Calu3 (cell line): ENCODE measurements around the gene FAM20C. TPM values are rescaled to one million over a fixed set of nuclear protein-coding genes. Genes with fewer than 3 reads are reported as not detected.

Experiments used
- Bru-seq: library from RNA; stranded (reverse); fragments of 400-500 nt; gene quantifications from one replicate; lab custom pipeline; 2021; lab: Mats Ljungman, UMichigan
- BruChase-seq, 2 experiments: library from RNA; stranded (reverse); fragments of 400-500 nt; gene quantifications; one replicate each; lab custom pipeline; 2021; lab: Mats Ljungman, UMichigan
- BruUV-seq: library from RNA; stranded (reverse); fragments of 400-500 nt; replicated peaks from 2 replicates; lab custom pipeline; 2021; lab: Mats Ljungman, UMichigan
- CTCF ChIA-PET: fragments of 300-600 bp; sonication (Branson Sonifier 250); formaldehyde crosslinking; loops from one replicate; lab custom pipeline; 2022; ENCODE audit warnings: antibody characterized with exemption; lab: Charles Lee
- DNase-seq: peaks from one replicate; pipeline ENCODE4 v3.0.0; 2022
- H3K27ac Mint-ChIP-seq: one replicate; pipeline ENCODE4 v1.8.0; 2022; ENCODE audit warnings: mixed read lengths; ENCODE audit not compliant: unreplicated experiment
- H3K27me3 Mint-ChIP-seq: one replicate; pipeline ENCODE4 v1.8.0; 2022; ENCODE audit warnings: mixed read lengths; ENCODE audit not compliant: unreplicated experiment
- H3K36me3 Mint-ChIP-seq: one replicate; pipeline ENCODE4 v1.8.0; 2022; ENCODE audit warnings: mild to moderate bottlenecking, moderate library complexity, mixed read lengths; ENCODE audit not compliant: insufficient read depth, unreplicated experiment
- H3K4me1 Mint-ChIP-seq: one replicate; pipeline ENCODE4 v1.8.0; 2022; ENCODE audit warnings: mild to moderate bottlenecking, low read depth, mixed read lengths; ENCODE audit not compliant: unreplicated experiment
- H3K4me3 Mint-ChIP-seq: one replicate; pipeline ENCODE4 v1.8.0; 2022; ENCODE audit warnings: mild to moderate bottlenecking, low read depth, moderate library complexity, mixed read lengths; ENCODE audit not compliant: unreplicated experiment
- H3K9me3 Mint-ChIP-seq: one replicate; pipeline ENCODE4 v1.8.0; 2022; ENCODE audit warnings: low read depth, mixed read lengths; ENCODE audit not compliant: unreplicated experiment
- intact Hi-C: fragments of 100-400 bp; cut with micrococcal nuclease; formaldehyde crosslinking; loops from one replicate; pipeline ENCODE4 v1.10.0; 2022; ENCODE audit not compliant: unreplicated experiment
- long read RNA-seq: library from polyadenylated mRNA; stranded (forward); transcript quantifications from one replicate; pipeline ENCODE4 v2.0.0, GENCODE V29; 2022
- total RNA-seq: library from RNA; stranded (reverse); gene quantifications from 2 replicates; pipeline ENCODE4 v1.2.3, GENCODE V29; 2022
- TF ChIP-seq, protein P1 (sequence below): fragments of 200-600 bp; IDR thresholded peaks from one replicate; pipeline ENCODE4 v1.8.0; 2022; ENCODE audit warnings: antibody characterized with exemption; ENCODE audit not compliant: unreplicated experiment

Gene FAM20C
- total RNA-seq (4.9 and 9.1 TPM in 2 replicates), Bru-seq, nascent RNA (percentile 25 among the genes with signal in this experiment), BruChase-seq, experiment 1, labeled RNA remaining after a 6-hour chase (percentile 33 among the genes with signal in this experiment), BruChase-seq, experiment 2, labeled RNA remaining after a 2-hour chase (percentile 38 among the genes with signal in this experiment)
- long read RNA-seq, partial matches to known transcripts = 5 of 8 reads
- long read RNA-seq, other reads (novel, unspliced or antisense) = 0 of 8 reads

DNA sequence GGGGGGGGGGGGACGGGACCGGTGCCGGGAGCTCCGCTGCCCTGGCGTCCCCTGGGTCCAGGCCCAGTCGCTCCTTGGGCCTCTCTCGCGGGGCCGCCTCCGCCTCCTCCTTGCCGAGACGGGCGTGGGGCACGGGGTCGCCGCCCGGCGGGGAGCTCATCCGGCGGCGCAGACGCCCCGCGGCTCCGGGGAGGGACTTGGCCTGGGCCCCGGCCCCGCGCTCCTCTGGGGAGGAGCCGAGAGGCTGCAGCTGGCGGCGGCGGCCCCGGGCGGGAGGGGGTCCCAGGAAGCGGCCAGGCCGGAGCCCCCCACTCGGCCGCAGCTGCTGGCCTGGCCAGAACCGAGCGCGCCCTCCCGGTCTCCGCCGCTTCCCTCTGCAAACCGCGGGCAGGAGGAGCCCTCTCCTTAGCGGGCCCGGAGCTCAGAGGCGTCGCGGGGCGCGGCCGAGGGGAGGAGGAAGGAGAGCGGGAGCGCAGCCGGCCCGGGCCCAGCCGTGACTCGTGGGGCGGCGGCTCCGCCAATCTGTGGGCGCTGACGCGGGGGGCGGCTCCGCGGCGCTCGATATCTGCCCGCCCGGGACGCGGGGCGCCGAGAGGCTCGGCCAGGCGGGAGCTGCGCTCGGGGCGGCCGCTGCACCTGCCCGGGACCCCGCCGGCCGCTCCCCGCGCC lies at the start of gene FAM20C:
TSS of gene FAM20C (plus strand) at position 591 of the 669 bp plus-strand sequence. CDS start 629 bp downstream, outside the sequence.
- BruUV-seq = no TSS peak
- H3K4me1 Mint-ChIP-seq = peaks cover 8% of the 10 kb centered on the region
- intact Hi-C loops = no loop called here
- TF ChIP-seq, protein P1, sequence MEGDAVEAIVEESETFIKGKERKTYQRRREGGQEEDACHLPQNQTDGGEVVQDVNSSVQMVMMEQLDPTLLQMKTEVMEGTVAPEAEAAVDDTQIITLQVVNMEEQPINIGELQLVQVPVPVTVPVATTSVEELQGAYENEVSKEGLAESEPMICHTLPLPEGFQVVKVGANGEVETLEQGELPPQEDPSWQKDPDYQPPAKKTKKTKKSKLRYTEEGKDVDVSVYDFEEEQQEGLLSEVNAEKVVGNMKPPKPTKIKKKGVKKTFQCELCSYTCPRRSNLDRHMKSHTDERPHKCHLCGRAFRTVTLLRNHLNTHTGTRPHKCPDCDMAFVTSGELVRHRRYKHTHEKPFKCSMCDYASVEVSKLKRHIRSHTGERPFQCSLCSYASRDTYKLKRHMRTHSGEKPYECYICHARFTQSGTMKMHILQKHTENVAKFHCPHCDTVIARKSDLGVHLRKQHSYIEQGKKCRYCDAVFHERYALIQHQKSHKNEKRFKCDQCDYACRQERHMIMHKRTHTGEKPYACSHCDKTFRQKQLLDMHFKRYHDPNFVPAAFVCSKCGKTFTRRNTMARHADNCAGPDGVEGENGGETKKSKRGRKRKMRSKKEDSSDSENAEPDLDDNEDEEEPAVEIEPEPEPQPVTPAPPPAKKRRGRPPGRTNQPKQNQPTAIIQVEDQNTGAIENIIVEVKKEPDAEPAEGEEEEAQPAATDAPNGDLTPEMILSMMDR = no peak
- H3K9me3 Mint-ChIP-seq = no peaks in the 10 kb centered on the region
- peaks cover 85% of the 10 kb centered on the region for H3K27me3 Mint-ChIP-seq
- H3K27ac Mint-ChIP-seq = no peak within 1 kb of the TSS
- peak; percentile 69 for DNase-seq
- H3K4me3 Mint-ChIP-seq = peak within 1 kb of the TSS; percentile 63
- CTCF ChIA-PET = interaction anchor here (1.5 to 1.6 kb wide), 2 partner anchors 27 to 128 kb away, joined by 3 to 6 read pairs; no protein-coding TSS in a partner anchor
- peaks cover 11% of the 10 kb centered on the region for H3K36me3 Mint-ChIP-seq

DNA sequence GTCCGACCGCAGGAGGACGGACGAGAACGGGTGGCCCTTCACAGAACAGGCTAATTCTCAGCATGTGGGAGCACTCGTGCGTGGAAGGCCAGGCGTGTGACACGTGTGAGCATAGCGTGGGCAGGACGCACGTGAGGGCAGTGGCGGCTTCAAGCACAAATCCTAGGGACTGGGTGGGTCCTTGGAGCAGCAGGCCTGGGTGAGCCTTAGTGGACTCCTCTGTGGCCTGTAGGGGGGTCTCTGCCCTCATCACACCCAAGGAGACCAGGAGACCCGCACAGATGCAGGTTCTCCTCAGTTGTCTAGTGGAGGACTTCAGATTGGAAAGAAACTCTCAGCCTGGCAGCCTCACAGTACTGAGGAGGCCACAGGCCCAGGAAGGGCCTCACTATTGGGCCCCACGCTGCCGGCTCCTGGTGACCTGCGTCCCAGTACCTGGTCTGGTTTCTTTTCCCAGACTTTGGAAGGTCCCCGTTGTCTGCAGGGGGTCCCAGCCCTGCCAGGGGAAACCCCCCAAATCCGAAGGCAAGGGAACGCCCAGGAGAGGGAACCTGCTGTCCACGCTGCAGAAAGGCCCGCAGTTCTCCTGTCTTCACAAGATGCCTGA lies 49.1 kb upstream of the FAM20C start:
- H3K9me3 Mint-ChIP-seq = no peaks in the 10 kb centered on the region
- TF ChIP-seq, protein P1 = no peak
- BruUV-seq = no TSS peak
- DNase-seq = no peak
- no peak overlapping the region for H3K27ac Mint-ChIP-seq
- peaks cover 33% of the 10 kb centered on the region for H3K27me3 Mint-ChIP-seq
- CTCF ChIA-PET = no interaction called here
- intact Hi-C loops = no loop called here
- H3K36me3 Mint-ChIP-seq = no peaks in the 10 kb centered on the region
- H3K4me3 Mint-ChIP-seq = no peak overlapping the region
- no peaks in the 10 kb centered on the region for H3K4me1 Mint-ChIP-seq

DNA sequence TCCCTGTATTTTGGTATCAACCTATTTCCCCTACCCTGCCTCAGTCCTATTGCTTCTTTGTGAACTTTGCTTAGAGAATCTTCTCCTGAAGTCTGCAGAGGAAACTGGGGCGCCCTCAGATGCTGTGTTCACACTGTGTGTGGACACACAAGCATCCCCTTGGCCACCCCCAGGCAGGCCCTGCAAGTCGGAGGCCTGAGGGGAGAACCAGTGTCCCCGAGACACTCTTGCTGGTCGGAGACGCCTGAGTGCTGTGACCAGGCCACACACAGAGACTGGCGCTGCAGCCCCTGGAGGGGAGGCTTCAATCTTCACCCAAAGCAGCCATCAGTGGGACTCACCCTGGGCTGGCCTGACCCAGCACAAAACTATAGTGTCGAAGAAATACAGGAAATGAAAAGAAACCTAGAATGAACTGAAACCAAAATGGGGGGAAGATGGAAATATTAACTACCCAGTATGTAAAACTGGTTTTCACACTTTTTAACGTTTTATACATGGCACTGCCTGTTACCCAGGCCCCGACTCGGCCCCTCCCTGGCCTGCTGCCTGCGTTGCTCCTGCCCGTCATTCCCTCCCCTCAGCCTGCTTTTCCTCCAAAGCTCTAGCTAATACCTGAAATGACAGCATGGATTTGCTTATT lies 48.4 kb upstream of the FAM20C start:
- H3K27ac Mint-ChIP-seq = no peak overlapping the region
- CTCF ChIA-PET = no interaction called here
- H3K27me3 Mint-ChIP-seq = peaks cover 26% of the 10 kb centered on the region
- no peaks in the 10 kb centered on the region for H3K9me3 Mint-ChIP-seq
- intact Hi-C loops = no loop called here
- DNase-seq = no peak
- peaks cover 6% of the 10 kb centered on the region for H3K36me3 Mint-ChIP-seq
- no peaks in the 10 kb centered on the region for H3K4me1 Mint-ChIP-seq
- H3K4me3 Mint-ChIP-seq = no peak overlapping the region
- TF ChIP-seq, protein P1 = no peak
- BruUV-seq = no TSS peak

DNA sequence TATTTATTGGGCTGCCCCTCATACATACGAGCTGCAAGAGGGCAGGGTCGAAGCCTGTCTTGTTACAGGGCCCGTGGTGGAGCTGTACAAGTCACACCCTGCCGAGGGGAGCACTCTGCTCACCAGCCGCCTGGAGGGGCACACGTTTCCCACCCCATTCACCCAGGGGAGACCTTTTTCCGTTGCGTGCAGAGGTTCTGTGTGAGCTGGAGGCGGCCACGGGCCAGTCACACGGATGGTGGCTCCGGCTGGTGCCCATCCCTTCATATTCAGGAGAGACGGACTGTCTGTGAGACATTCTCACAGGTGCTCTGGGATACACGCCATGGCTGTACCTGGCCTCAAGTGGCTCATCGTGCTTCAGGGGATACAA lies 47.9 kb upstream of the FAM20C start:
- Mint-ChIP-seq H3K9me3 (no peaks in the 10 kb centered on the region), H3K36me3 (peaks cover 11% of the 10 kb centered on the region), H3K4me3 (no peak overlapping the region), H3K27ac (no peak overlapping the region), H3K27me3 (peaks cover 21% of the 10 kb centered on the region), H3K4me1 (no peaks in the 10 kb centered on the region)
- TF ChIP-seq, protein P1 = no peak
- CTCF ChIA-PET = no interaction called here
- DNase-seq = no peak
- no TSS peak for BruUV-seq
- intact Hi-C loops = no loop called here
